ENCODE data around the gene ILF3. TPM values are rescaled to one million over a fixed set of nuclear protein-coding genes. Genes with fewer than 3 reads are reported as not detected.
A peak's percentile ranks its signal among the peaks of the same experiment; 100 is the strongest.

Gene ILF3
- total RNA-seq, 1 donor from 2014 or later, result 536 TPM

- DNase-seq, result no peak
- H3K9me3 Mint-ChIP-seq (ENCODE audit: unreplicated experiment), result peaks cover 2% of the 10 kb centered on the region
- no peak overlapping the region for H3K27ac Mint-ChIP-seq (ENCODE audit: unreplicated experiment)
- peaks cover 3% of the 10 kb centered on the region for H3K4me1 Mint-ChIP-seq (ENCODE audit: low read depth, unreplicated experiment)
- no peak for TF ChIP-seq CTCF (IDR thresholded peaks at IDR 0.05; ENCODE audit: partially characterized antibody, unreplicated experiment)
- no peaks in the 10 kb centered on the region for H3K36me3 Mint-ChIP-seq (ENCODE audit: unreplicated experiment)
- no peak overlapping the region for H3K4me3 Mint-ChIP-seq (ENCODE audit: unreplicated experiment)
- no peaks in the 10 kb centered on the region for H3K27me3 Mint-ChIP-seq (ENCODE audit: unreplicated experiment)
Measured at GRCh38 chr19:10615429-10616023, 38.6 kb upstream of the ILF3 start.

- H3K9me3 Mint-ChIP-seq (ENCODE audit: unreplicated experiment), result peaks cover 2% of the 10 kb centered on the region
- no peak overlapping the region for H3K27ac Mint-ChIP-seq (ENCODE audit: unreplicated experiment)
- no peak overlapping the region for H3K4me3 Mint-ChIP-seq (ENCODE audit: unreplicated experiment)
- DNase-seq, result no peak
- H3K4me1 Mint-ChIP-seq (ENCODE audit: low read depth, unreplicated experiment), result peaks cover 1% of the 10 kb centered on the region
- no peaks in the 10 kb centered on the region for H3K27me3 Mint-ChIP-seq (ENCODE audit: unreplicated experiment)
- no peak for TF ChIP-seq CTCF (IDR thresholded peaks at IDR 0.05; ENCODE audit: partially characterized antibody, unreplicated experiment)
- no peaks in the 10 kb centered on the region for H3K36me3 Mint-ChIP-seq (ENCODE audit: unreplicated experiment)
Measured at GRCh38 chr19:10617409-10618121, 36.6 kb upstream of the ILF3 start.

DNA sequence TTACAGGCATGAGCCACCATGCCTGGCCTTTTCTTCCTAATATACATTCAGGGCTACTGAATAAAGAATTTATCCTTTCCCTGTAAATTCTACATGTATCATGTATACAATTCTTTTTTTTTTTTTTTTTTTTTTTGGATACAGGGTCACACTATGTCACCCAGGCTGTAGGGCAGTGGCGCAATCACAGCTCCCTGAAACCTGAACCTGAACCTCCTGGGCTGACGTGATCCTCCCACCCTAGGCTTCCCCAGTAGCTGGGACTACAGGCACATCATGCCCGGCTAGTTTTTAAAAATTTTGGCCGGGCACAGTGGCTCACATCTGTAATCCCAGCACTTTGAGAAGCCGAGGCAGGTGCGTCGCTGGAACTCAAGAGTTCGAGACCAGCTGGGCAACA, 35.3 kb upstream of the ILF3 start:
- no peak overlapping the region for H3K27ac Mint-ChIP-seq (ENCODE audit: unreplicated experiment)
- no peak for DNase-seq
- peaks cover 1% of the 10 kb centered on the region for H3K9me3 Mint-ChIP-seq (ENCODE audit: unreplicated experiment)
- no peak for TF ChIP-seq CTCF (IDR thresholded peaks at IDR 0.05; ENCODE audit: partially characterized antibody, unreplicated experiment)
- H3K4me3 Mint-ChIP-seq (ENCODE audit: unreplicated experiment), result no peak overlapping the region
- H3K4me1 Mint-ChIP-seq (ENCODE audit: low read depth, unreplicated experiment), result peaks cover 1% of the 10 kb centered on the region
- H3K27me3 Mint-ChIP-seq (ENCODE audit: unreplicated experiment), result no peaks in the 10 kb centered on the region
- H3K36me3 Mint-ChIP-seq (ENCODE audit: unreplicated experiment), result no peaks in the 10 kb centered on the region

DNA sequence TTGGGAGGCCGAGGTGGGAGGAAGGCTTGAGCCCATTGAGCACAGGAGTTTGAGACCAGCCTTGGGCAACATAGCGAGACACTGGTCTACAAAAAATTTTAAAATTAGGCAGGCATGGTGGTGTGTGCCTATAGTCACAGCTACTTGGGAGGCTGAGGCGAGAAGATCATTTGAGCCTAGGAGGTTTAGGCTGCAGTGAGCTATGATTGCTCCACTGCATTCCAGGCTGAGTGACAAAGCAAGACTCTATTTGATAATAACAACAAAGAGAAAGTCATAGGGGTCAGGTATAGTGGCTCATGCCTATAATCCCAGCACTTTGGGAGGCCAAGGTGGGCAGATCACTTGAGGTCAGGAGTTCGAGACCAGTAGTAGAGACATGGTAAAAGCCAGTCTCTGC, 33.4 kb upstream of the ILF3 start:
- peaks cover 2% of the 10 kb centered on the region for H3K9me3 Mint-ChIP-seq (ENCODE audit: unreplicated experiment)
- no peak for DNase-seq
- H3K4me3 Mint-ChIP-seq (ENCODE audit: unreplicated experiment), result no peak overlapping the region
- H3K36me3 Mint-ChIP-seq (ENCODE audit: unreplicated experiment), result no peaks in the 10 kb centered on the region
- no peak for TF ChIP-seq CTCF (IDR thresholded peaks at IDR 0.05; ENCODE audit: partially characterized antibody, unreplicated experiment)
- no peak overlapping the region for H3K27ac Mint-ChIP-seq (ENCODE audit: unreplicated experiment)
- H3K27me3 Mint-ChIP-seq (ENCODE audit: unreplicated experiment), result no peaks in the 10 kb centered on the region
- H3K4me1 Mint-ChIP-seq (ENCODE audit: low read depth, unreplicated experiment), result peaks cover 1% of the 10 kb centered on the region

- no peak overlapping the region for H3K27ac Mint-ChIP-seq (ENCODE audit: unreplicated experiment)
- H3K36me3 Mint-ChIP-seq (ENCODE audit: unreplicated experiment), result no peaks in the 10 kb centered on the region
- peaks cover 4% of the 10 kb centered on the region for H3K9me3 Mint-ChIP-seq (ENCODE audit: unreplicated experiment)
- H3K27me3 Mint-ChIP-seq (ENCODE audit: unreplicated experiment), result no peaks in the 10 kb centered on the region
- peak overlapping the region; percentile 55 for H3K4me3 Mint-ChIP-seq (ENCODE audit: unreplicated experiment)
- no peak for TF ChIP-seq CTCF (IDR thresholded peaks at IDR 0.05; ENCODE audit: partially characterized antibody, unreplicated experiment)
- peaks cover 1% of the 10 kb centered on the region for H3K4me1 Mint-ChIP-seq (ENCODE audit: low read depth, unreplicated experiment)
- DNase-seq, result no peak
Measured at GRCh38 chr19:10621966-10622365, 32.2 kb upstream of the ILF3 start.
